ENCODE data around the gene ODF4. TPM values are rescaled to one million over a fixed set of nuclear protein-coding genes. Genes with fewer than 3 reads are reported as not detected.

The ODF4 gene
- total and polyA plus RNA-seq, 2 of the 4 experiments (the other 2 are of a cell fraction) = not detected

DNA sequence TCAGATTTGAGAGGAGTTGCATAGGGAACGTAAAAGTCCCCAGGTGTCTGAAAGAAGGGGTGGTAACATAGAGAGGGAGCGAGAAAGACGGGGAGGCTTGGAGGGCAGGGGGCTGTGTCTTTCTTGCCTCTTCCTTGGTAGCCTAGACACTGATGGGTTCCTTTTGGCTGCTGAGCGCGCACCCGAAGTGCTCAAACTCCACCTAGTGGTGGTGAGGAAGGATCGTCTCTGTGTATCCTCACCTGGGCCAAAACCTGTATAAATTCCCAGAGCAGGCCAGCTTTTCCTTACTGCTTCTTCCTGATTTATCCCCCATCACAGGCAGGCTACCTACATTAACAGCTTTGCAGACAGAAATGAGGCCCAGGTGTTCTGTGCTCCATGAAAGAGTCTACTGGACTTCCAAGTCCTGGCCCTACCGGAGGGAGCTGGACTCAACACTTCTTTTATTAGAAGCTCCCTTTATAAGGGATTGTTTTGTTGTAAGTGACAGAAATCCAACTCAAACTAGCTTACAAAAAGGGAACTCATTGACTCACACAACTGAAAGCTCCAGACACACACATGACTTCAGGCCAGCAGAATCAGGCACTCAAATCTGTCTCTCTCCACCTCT lies 38.9 kb upstream of the ODF4 start:
- H3K9me3 ChIP-seq (ENCODE audit: control insufficient read depth, insufficient read depth, low read length) = no peaks in the 10 kb centered on the region
- dilution Hi-C loops (cut with HindIII; ENCODE audit: low sequenced_read_pairs, unreplicated experiment) (no loop called here), in situ Hi-C loops (cut with MboI; ENCODE audit: low sequenced_read_pairs) (loop anchor here (25.0 kb wide), 1 partner anchor 213 kb away; the partner anchor contains the start of gene ALOX12B), intact Hi-C loops (cut with micrococcal nuclease) (loop anchor here (1.0 to 5.0 kb wide), 4 partner anchors 74 to 240 kb away; no protein-coding TSS in a partner anchor)
- no peaks in the 10 kb centered on the region for H3K9me1 ChIP-seq (ENCODE audit: insufficient read depth, low read length)
- H3K4ac ChIP-seq (ENCODE audit: low read depth, low read length) = no peak overlapping the region
- H2AK9ac ChIP-seq (replicated peaks; ENCODE audit: low read depth, low read length, poor library complexity) = peak overlapping the region; percentile 53
- BruUV-seq (replicated peaks) = no TSS peak
- H3K56ac ChIP-seq (ENCODE audit: extremely low read depth, insufficient read depth, low read length) = no peak overlapping the region
- peak overlapping the region; percentile 77 for H2AFZ ChIP-seq (replicated peaks; ENCODE audit: low read length, poor library complexity)
- no peaks in the 10 kb centered on the region for H3K4me1 ChIP-seq (ENCODE audit: control insufficient read depth, insufficient read depth, low read length)
- H3K4me2 ChIP-seq (ENCODE audit: low read depth, low read length) = no peak overlapping the region
- ChIA-PET POLR2A (ENCODE audit: unreplicated experiment) (no interaction called here), CTCF (interaction anchor here (0.6 to 1.0 kb wide), 5 partner anchors 62 to 600 kb away, joined by 3 to 5 read pairs (median 3); no protein-coding TSS in a partner anchor)
- H3K27ac ChIP-seq (ENCODE audit: insufficient read depth, low read length) = no peak overlapping the region
- H2BK15ac ChIP-seq (ENCODE audit: low read depth, low read length) = no peak overlapping the region
- no peak overlapping the region for H4K8ac ChIP-seq (ENCODE audit: low read depth in 2 of 2, low read length in 2 of 2)
- no peak overlapping the region for H2BK120ac ChIP-seq (ENCODE audit: low read depth, low read length)
- H4K20me1 ChIP-seq (ENCODE audit: insufficient read depth, low read length) = no peaks in the 10 kb centered on the region
- no peak overlapping the region for H2BK5ac ChIP-seq (ENCODE audit: low read depth, low read length, poor library complexity, severe bottlenecking)
- H3K36me3 ChIP-seq (ENCODE audit: control insufficient read depth, insufficient read depth, low read length) = no peaks in the 10 kb centered on the region
- H3K4me3 ChIP-seq (ENCODE audit: insufficient read depth, low read depth, low read length) = no peak overlapping the region
- ATAC-seq (ENCODE audit: low read depth) (peak; percentile 98), DNase-seq (peak; percentile 64)
- no peak overlapping the region for H3K23ac ChIP-seq (ENCODE audit: low read depth, low read length)
- no peak overlapping the region for H3K9ac ChIP-seq (ENCODE audit: low read depth, low read length)
- H3K18ac ChIP-seq (ENCODE audit: low read depth, low read length) = no peak overlapping the region
- no peak overlapping the region for H3K14ac ChIP-seq (replicated peaks; ENCODE audit: low read depth, low read length)
- H2AK5ac ChIP-seq (ENCODE audit: low read depth, low read length) = no peak overlapping the region
- no peak overlapping the region for H4K91ac ChIP-seq (ENCODE audit: insufficient read depth, low read depth, low read length)
- no peaks in the 10 kb centered on the region; the same call in 1 of the 2 replicates for H3K27me3 ChIP-seq (ENCODE audit: control insufficient read depth, insufficient read depth, low read length)
- peaks cover 0 to 3% of the 10 kb centered on the region in 2 experiments; a peak in 1 of 4 replicates for H3K79me1 ChIP-seq (ENCODE audit: low read depth in 1 of 2, low read length in 2 of 2)
- no peak overlapping the region for H2BK20ac ChIP-seq (ENCODE audit: low read depth, low read length)
- TF ChIP-seq MAZ (IDR thresholded peaks at IDR 0.05; ENCODE audit: borderline replicate concordance, low read depth, low read length) (peak; percentile 31; the same call in 1 of the 2 replicates), FOS (IDR thresholded peaks at IDR 0.05; ENCODE audit: low read depth, low read length) (no peak), SMC3 (IDR thresholded peaks at IDR 0.05; ENCODE audit: low read depth, low read length) (peak; percentile 80), CTCF (conservative IDR thresholded peaks at IDR 0.05; ENCODE audit: low read depth, low read length) (peak; percentile 80), RAD21 (IDR thresholded peaks at IDR 0.05; ENCODE audit: low read length) (peak; percentile 86)
- H4K5ac ChIP-seq (ENCODE audit: low read depth, low read length) = no peak overlapping the region
- WGBS, 2 experiments (ENCODE audit: extremely low coverage in 2 of 2, insufficient read length in 1 of 2) = no CpG with 5 or more reads among the region's 8 CpGs
